Trophoblast cell (in vitro differentiated cells and primary cell): ENCODE data around the gene ECHDC1.
A peak's percentile ranks its signal among the peaks of the same experiment; 100 is the strongest.

ENCODE experiments used
- DNase-seq, 2 donors: peaks; one replicate each; pipeline ENCODE4 v3.0.0-alpha.2; 2016
- H2AFZ ChIP-seq: 2 replicates; pipeline ENCODE4 v1.6.1; 2013; ENCODE audit warnings: low read length, moderate library complexity, mild to moderate bottlenecking; ENCODE audit not compliant: insufficient read depth, poor library complexity
- H2AK5ac ChIP-seq: 2 replicates; pipeline ENCODE4 v1.6.1; 2013; ENCODE audit warnings: mild to moderate bottlenecking, low read length
- H2BK120ac ChIP-seq: 2 replicates; pipeline ENCODE4 v1.6.1; 2013; ENCODE audit warnings: low read length, mild to moderate bottlenecking, moderate library complexity; ENCODE audit not compliant: insufficient read depth, poor library complexity
- H2BK12ac ChIP-seq: 2 replicates; pipeline ENCODE4 v1.6.1; 2013; ENCODE audit warnings: mild to moderate bottlenecking, low read length, moderate library complexity
- H2BK5ac ChIP-seq: 2 replicates; pipeline ENCODE4 v1.6.1; 2013; ENCODE audit warnings: low read length, low read depth, moderate library complexity, mild to moderate bottlenecking; ENCODE audit not compliant: poor library complexity
- H3K14ac ChIP-seq: 2 replicates; pipeline ENCODE4 v1.6.1; 2013; ENCODE audit warnings: mild to moderate bottlenecking, low read length
- H3K18ac ChIP-seq: 2 replicates; pipeline ENCODE4 v1.6.1; 2013; ENCODE audit warnings: mild to moderate bottlenecking, low read length
- H3K23ac ChIP-seq: 2 replicates; pipeline ENCODE4 v1.6.1; 2013; ENCODE audit warnings: low read length
- H3K27ac ChIP-seq: 2 replicates; pipeline ENCODE4 v1.5.1; 2013; ENCODE audit warnings: low read depth, mild to moderate bottlenecking, inconsistent platforms, low read length, moderate library complexity
- H3K27me3 ChIP-seq: 2 replicates; pipeline ENCODE4 v1.6.1; 2013; ENCODE audit warnings: inconsistent platforms, mild to moderate bottlenecking, low read length, moderate library complexity; ENCODE audit not compliant: insufficient read depth
- H3K36me3 ChIP-seq, 2 experiments: 1 replicate in 1 of 2; 2 replicates in 1 of 2; pipeline ENCODE4 v1.6.1; 2013; ENCODE audit warnings: low read length in 2 of 2, mild to moderate bottlenecking in 2 of 2, moderate library complexity in 1 of 2; ENCODE audit not compliant: insufficient read depth in 2 of 2, control insufficient read depth in 1 of 2
- H3K4ac ChIP-seq: 2 replicates; pipeline ENCODE4 v1.6.1; 2013; ENCODE audit warnings: low read depth, mild to moderate bottlenecking, low read length, moderate library complexity
- H3K4me1 ChIP-seq, 2 experiments: 1 replicate in 1 of 2; 2 replicates in 1 of 2; pipeline ENCODE4 v1.6.1; 2013; ENCODE audit warnings: low read length in 2 of 2, mild to moderate bottlenecking in 2 of 2, moderate library complexity in 1 of 2; ENCODE audit not compliant: insufficient read depth in 2 of 2, control insufficient read depth in 1 of 2
- H3K4me2 ChIP-seq: 2 replicates; pipeline ENCODE4 v1.6.1; 2013; ENCODE audit warnings: inconsistent platforms, mild to moderate bottlenecking, low read length, moderate library complexity
- H3K4me3 ChIP-seq: 2 replicates; pipeline ENCODE4 v1.5.1; 2013; ENCODE audit warnings: mild to moderate bottlenecking, low read depth, low read length, inconsistent platforms
- H3K79me1 ChIP-seq: one replicate; pipeline ENCODE4 v1.6.1; 2013; ENCODE audit warnings: low read length
- H3K79me2 ChIP-seq: 2 replicates; pipeline ENCODE4 v1.6.1; 2013; ENCODE audit warnings: low read length, mild to moderate bottlenecking; ENCODE audit not compliant: control insufficient read depth, insufficient read depth, poor library complexity
- H3K9ac ChIP-seq: 2 replicates; pipeline ENCODE4 v1.6.1; 2013; ENCODE audit warnings: mild to moderate bottlenecking, low read length
- H3K9me3 ChIP-seq: 2 replicates; pipeline ENCODE4 v1.6.1; 2013; ENCODE audit warnings: low read depth, mild to moderate bottlenecking, control low read depth, inconsistent platforms, low read length; ENCODE audit not compliant: insufficient read depth
- H4K12ac ChIP-seq: 2 replicates; pipeline ENCODE4 v1.6.1; 2013; ENCODE audit warnings: low read depth, mild to moderate bottlenecking, low read length, moderate library complexity
- H4K8ac ChIP-seq: 2 replicates; pipeline ENCODE4 v1.6.1; 2013; ENCODE audit warnings: low read depth, mild to moderate bottlenecking, low read length, moderate library complexity
- H4K91ac ChIP-seq: one replicate; pipeline ENCODE4 v1.6.1; 2013; ENCODE audit warnings: low read depth, mild to moderate bottlenecking, low read length, moderate library complexity
- WGBS: extraction: QIAGEN DNeasy Blood & Tissue Kit; methylation state at CpG from one replicate; pipeline ENCODE4 v1.1.7; 2013; ENCODE audit warnings: missing lambda C conversion rate; ENCODE audit not compliant: insufficient read length, insufficient coverage; ENCODE audit errors: extremely low coverage; 5-methylcytosine and 5-hydroxymethylcytosine counted together

Gene ECHDC1

GRCh38 chr6:127305741-127306140 lies 37.7 kb downstream of the ECHDC1 start:
- no peaks in the 10 kb centered on the region for H3K27me3 ChIP-seq
- H3K18ac ChIP-seq = no peak overlapping the region
- H3K4me2 ChIP-seq = no peak overlapping the region
- no peak overlapping the region for H4K91ac ChIP-seq
- H2BK5ac ChIP-seq = no peak overlapping the region
- no peak overlapping the region for H3K4me3 ChIP-seq
- H3K79me1 ChIP-seq = no peaks in the 10 kb centered on the region
- H3K79me2 ChIP-seq = no peaks in the 10 kb centered on the region
- no peak overlapping the region for H2AFZ ChIP-seq
- H4K8ac ChIP-seq = no peak overlapping the region
- no peaks in the 10 kb centered on the region for H3K9me3 ChIP-seq
- DNase-seq = no peak
- no peak overlapping the region for H2BK12ac ChIP-seq
- H3K9ac ChIP-seq = no peak overlapping the region
- H3K4ac ChIP-seq = no peak overlapping the region
- H2BK120ac ChIP-seq = no peak overlapping the region
- WGBS = no CpG with 5 or more reads among the region's 1 CpG
- peaks cover 0 to 3% of the 10 kb centered on the region in 2 experiments for H3K36me3 ChIP-seq
- no peak overlapping the region for H3K23ac ChIP-seq
- no peak overlapping the region for H3K27ac ChIP-seq
- no peak overlapping the region for H3K14ac ChIP-seq
- H2AK5ac ChIP-seq = no peak overlapping the region
- no peaks in the 10 kb centered on the region for H3K4me1 ChIP-seq
- H4K12ac ChIP-seq = no peak overlapping the region

GRCh38 chr6:127303917-127304316 lies 39.5 kb downstream of the ECHDC1 start:
- Histone ChIP-seq H3K23ac (no peak overlapping the region), H3K18ac (no peak overlapping the region), H3K79me2 (no peaks in the 10 kb centered on the region), H3K79me1 (no peaks in the 10 kb centered on the region), H3K9ac (no peak overlapping the region), H3K4me1 (peaks cover 0 to under 1% of the 10 kb centered on the region in 2 experiments), H3K36me3 (peaks cover 0 to 3% of the 10 kb centered on the region in 2 experiments), H2AFZ (no peak overlapping the region), H2BK120ac (no peak overlapping the region), H2AK5ac (no peak overlapping the region), H3K27ac (no peak overlapping the region), H4K8ac (no peak overlapping the region), H2BK5ac (no peak overlapping the region), H3K4ac (no peak overlapping the region), H3K4me3 (no peak overlapping the region), H3K4me2 (no peak overlapping the region), H4K12ac (no peak overlapping the region), H2BK12ac (no peak overlapping the region), H3K9me3 (no peaks in the 10 kb centered on the region), H3K27me3 (no peaks in the 10 kb centered on the region), H3K14ac (no peak overlapping the region), H4K91ac (no peak overlapping the region)
- WGBS = no CpG with 5 or more reads among the region's 3 CpGs
- DNase-seq = no peak

GRCh38 chr6:127302728-127303660 lies 40.4 kb downstream of the ECHDC1 start:
- no peak overlapping the region for H3K18ac ChIP-seq
- no peak overlapping the region for H4K8ac ChIP-seq
- H2AFZ ChIP-seq = no peak overlapping the region
- H3K4me2 ChIP-seq = no peak overlapping the region
- H3K79me1 ChIP-seq = no peaks in the 10 kb centered on the region
- H2AK5ac ChIP-seq = no peak overlapping the region
- no peaks in the 10 kb centered on the region for H3K79me2 ChIP-seq
- H3K27ac ChIP-seq = no peak overlapping the region
- H3K4me1 ChIP-seq = peaks cover 0 to 2% of the 10 kb centered on the region in 2 experiments
- H3K14ac ChIP-seq = no peak overlapping the region
- no peak overlapping the region for H3K9ac ChIP-seq
- no peak overlapping the region for H3K4ac ChIP-seq
- peak; percentile 5 to 74 for DNase-seq
- no peak overlapping the region for H4K91ac ChIP-seq
- H3K9me3 ChIP-seq = no peaks in the 10 kb centered on the region
- H4K12ac ChIP-seq = no peak overlapping the region
- H3K23ac ChIP-seq = no peak overlapping the region
- no peaks in the 10 kb centered on the region for H3K27me3 ChIP-seq
- no CpG with 5 or more reads among the region's 6 CpGs for WGBS
- peaks cover 1 to 3% of the 10 kb centered on the region in 2 experiments for H3K36me3 ChIP-seq
- H2BK5ac ChIP-seq = no peak overlapping the region
- no peak overlapping the region for H3K4me3 ChIP-seq
- no peak overlapping the region for H2BK12ac ChIP-seq
- H2BK120ac ChIP-seq = no peak overlapping the region

GRCh38 chr6:127301199-127301700 lies 42.2 kb downstream of the ECHDC1 start:
- no peak overlapping the region for H3K9ac ChIP-seq
- H3K79me1 ChIP-seq = no peaks in the 10 kb centered on the region
- no peak overlapping the region for H4K8ac ChIP-seq
- no peak overlapping the region for H3K4ac ChIP-seq
- H3K23ac ChIP-seq = no peak overlapping the region
- H3K79me2 ChIP-seq = no peaks in the 10 kb centered on the region
- no peak overlapping the region for H2BK120ac ChIP-seq
- no peak overlapping the region for H4K12ac ChIP-seq
- no peak overlapping the region for H2AFZ ChIP-seq
- no peak for DNase-seq
- no peak overlapping the region for H3K4me3 ChIP-seq
- H3K14ac ChIP-seq = no peak overlapping the region
- H3K9me3 ChIP-seq = no peaks in the 10 kb centered on the region
- no peak overlapping the region for H3K4me2 ChIP-seq
- no peak overlapping the region for H2AK5ac ChIP-seq
- H3K18ac ChIP-seq = no peak overlapping the region
- no CpG with 5 or more reads among the region's 6 CpGs for WGBS
- no peaks in the 10 kb centered on the region for H3K27me3 ChIP-seq
- peaks cover 1 to 4% of the 10 kb centered on the region in 2 experiments for H3K36me3 ChIP-seq
- no peak overlapping the region for H4K91ac ChIP-seq
- H2BK12ac ChIP-seq = no peak overlapping the region
- no peak overlapping the region for H3K27ac ChIP-seq
- H2BK5ac ChIP-seq = no peak overlapping the region
- H3K4me1 ChIP-seq = peaks cover 0 to 2% of the 10 kb centered on the region in 2 experiments
